Activated T-helper 2 cell treated with anti-CD3 and anti-CD28 coated beads, Interferon-gamma antibody, Interleukin-2, Interleukin-4, amounts not matched to agents 10 μg/mL and 5 μg/mL and 100 μg/mL, durations not matched to agents 14 hours and 24 hours and 36 hours (primary cell): Measurements from ENCODE around the gene SHFL. TPM values are rescaled to one million over a fixed set of nuclear protein-coding genes. Genes with fewer than 3 reads are reported as not detected.

Source experiments
- DNase-seq: peaks from one replicate; pipeline ENCODE4 v3.0.0; 2021; ENCODE audit warnings: low spot score
- H3K27ac Mint-ChIP-seq: one replicate; pipeline ENCODE4 v1.8.0; 2021; ENCODE audit warnings: mixed read lengths
- H3K27me3 Mint-ChIP-seq: one replicate; pipeline ENCODE4 v1.8.0; 2021; ENCODE audit warnings: low read depth, mixed read lengths
- H3K36me3 Mint-ChIP-seq: one replicate; pipeline ENCODE4 v1.8.0; 2021; ENCODE audit warnings: low read depth, mixed read lengths
- H3K4me1 Mint-ChIP-seq: one replicate; pipeline ENCODE4 v1.8.0; 2021; ENCODE audit warnings: low read depth, mixed read lengths
- H3K4me3 Mint-ChIP-seq: one replicate; pipeline ENCODE4 v1.8.0; 2021; ENCODE audit warnings: low read depth, mild to moderate bottlenecking, moderate library complexity, mixed read lengths
- H3K9me3 Mint-ChIP-seq: one replicate; pipeline ENCODE4 v1.8.0; 2021; ENCODE audit warnings: mixed read lengths
- intact Hi-C: fragments of 100-400 bp; cut with micrococcal nuclease; formaldehyde crosslinking; loops from one replicate; pipeline ENCODE4 v1.15.1; 2023
- total RNA-seq: library from RNA; stranded (reverse); gene quantifications from 2 replicates; pipeline ENCODE4 v1.2.3, GENCODE V29; 2022

SHFL gene
- total RNA-seq, 1 donor from 2014 or later, result 56.1 TPM

GRCh38 chr19:10106100-10106936, 20.2 kb downstream of the SHFL start, which contains the start of gene PPAN:
Gene PPAN, plus strand, starts transcription at chr19:10106362. Its CDS starts 33 bp downstream, at chr19:10106395.
- Mint-ChIP-seq H3K36me3 (peaks cover 44% of the 10 kb centered on the region), H3K4me3 (peak within 1 kb of the TSS; percentile 95)

DNA sequence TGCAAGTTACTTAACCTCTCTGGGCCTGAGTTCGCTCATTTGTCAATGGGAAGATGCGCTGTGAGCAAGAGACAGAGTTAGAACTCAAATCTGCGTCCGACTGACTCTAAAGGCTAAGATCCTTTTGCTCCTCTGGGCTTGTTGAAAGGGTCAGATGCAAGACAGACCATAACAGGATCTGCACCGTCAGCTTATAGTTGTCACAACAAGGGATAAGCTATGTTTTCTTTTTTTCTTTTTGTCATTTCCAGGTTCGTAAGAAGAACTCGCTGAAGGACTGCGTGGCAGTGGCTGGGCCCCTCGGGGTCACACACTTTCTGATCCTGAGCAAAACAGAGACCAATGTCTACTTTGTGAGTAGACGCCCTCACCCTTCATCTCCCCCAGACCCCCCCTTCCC, 21.1 kb downstream of the SHFL start:
- intact Hi-C loops, result loop anchor here (5.0 kb wide), 2 partner anchors 145 to 300 kb away; partner anchors contain the start of gene MRPL4
- H3K27ac Mint-ChIP-seq, result peak overlapping the region; percentile 69
- H3K4me1 Mint-ChIP-seq, result peaks cover 54% of the 10 kb centered on the region
- peaks cover 53% of the 10 kb centered on the region for H3K36me3 Mint-ChIP-seq
- peak overlapping the region; percentile 95 for H3K4me3 Mint-ChIP-seq
- no peaks in the 10 kb centered on the region for H3K27me3 Mint-ChIP-seq
- H3K9me3 Mint-ChIP-seq, result no peaks in the 10 kb centered on the region
- no peak for DNase-seq

More at GRCh38 chr19:10106100-10106936, 20.2 kb downstream of the SHFL start, which contains the start of gene PPAN:
- intact Hi-C loops, result loop anchor here (5.0 kb wide), 2 partner anchors 146 to 301 kb away; partner anchors contain the start of gene MRPL4
- H3K9me3 Mint-ChIP-seq, result no peaks in the 10 kb centered on the region
- no peaks in the 10 kb centered on the region for H3K27me3 Mint-ChIP-seq
- peak within 1 kb of the TSS; percentile 100 for H3K27ac Mint-ChIP-seq
- DNase-seq, result peak; percentile 97
- H3K4me1 Mint-ChIP-seq, result peaks cover 51% of the 10 kb centered on the region

- Mint-ChIP-seq H3K36me3 (peaks cover 59% of the 10 kb centered on the region), H3K4me1 (peaks cover 54% of the 10 kb centered on the region), H3K27ac (peak overlapping the region; percentile 52), H3K4me3 (peak overlapping the region; percentile 95), H3K27me3 (no peaks in the 10 kb centered on the region), H3K9me3 (no peaks in the 10 kb centered on the region)
- intact Hi-C loops, result loop anchor here (5.0 kb wide), 2 partner anchors 144 to 299 kb away; partner anchors contain the start of gene MRPL4
- DNase-seq, result no peak
These were observed 21.8 kb downstream of the SHFL start for GRCh38 chr19:10107817-10108367.

DNA sequence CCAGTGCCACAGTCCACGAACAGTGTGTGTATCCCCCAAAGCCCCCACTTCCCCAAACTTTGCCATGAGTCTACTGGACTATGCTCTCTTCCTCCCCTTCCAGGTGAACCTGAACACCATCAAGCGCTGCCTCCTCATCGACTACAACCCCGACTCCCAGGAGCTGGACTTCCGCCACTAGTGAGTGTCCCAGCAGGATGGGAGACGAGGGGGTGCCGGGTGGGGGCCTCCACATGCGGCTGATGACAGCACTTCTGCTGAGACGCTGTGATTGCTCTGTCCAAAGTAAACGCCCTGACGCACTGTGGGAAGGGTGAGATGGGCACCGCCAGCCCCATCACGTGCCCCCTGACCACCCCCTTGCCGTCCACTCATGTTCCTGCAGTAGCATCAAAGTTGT, 23.4 kb downstream of the SHFL start:
- no peaks in the 10 kb centered on the region for H3K9me3 Mint-ChIP-seq

DNA sequence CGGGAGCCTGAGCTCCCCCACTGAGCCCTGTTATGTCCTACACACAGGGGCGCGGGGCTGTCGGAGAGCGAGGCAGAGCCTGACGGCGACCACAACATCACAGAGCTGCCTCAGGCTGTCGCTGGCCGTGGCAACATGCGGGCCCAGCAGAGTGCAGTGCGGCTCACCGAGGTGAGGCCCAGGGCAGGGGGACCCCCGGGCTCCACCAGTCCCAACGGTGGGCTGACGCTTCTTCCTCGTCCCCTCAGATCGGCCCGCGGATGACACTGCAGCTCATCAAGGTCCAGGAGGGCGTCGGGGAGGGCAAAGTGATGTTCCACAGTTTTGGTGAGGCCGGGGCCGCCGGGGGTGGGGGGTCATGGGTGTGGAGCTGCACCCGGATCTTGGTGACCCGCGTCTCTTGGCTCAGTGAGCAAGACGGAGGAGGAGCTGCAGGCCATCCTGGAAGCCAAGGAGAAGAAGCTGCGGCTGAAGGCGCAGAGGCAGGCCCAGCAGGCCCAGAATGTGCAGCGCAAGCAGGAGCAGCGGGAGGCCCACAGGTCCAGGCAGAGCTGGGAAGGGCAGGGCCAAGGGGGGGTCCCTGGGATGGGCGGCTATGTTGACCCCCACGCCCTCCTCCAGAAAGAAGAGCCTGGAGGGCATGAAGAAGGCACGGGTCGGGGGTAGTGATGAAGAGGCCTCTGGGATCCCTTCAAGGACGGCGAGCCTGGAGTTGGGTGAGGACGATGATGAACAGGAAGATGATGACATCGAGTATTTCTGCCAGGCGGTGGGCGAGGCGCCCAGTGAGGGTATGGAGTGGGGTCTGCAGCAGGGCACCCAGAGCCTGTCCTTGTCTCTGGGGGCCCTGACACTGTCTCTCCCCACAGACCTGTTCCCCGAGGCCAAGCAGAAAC, 24.2 kb downstream of the SHFL start:
- no peaks in the 10 kb centered on the region for H3K27me3 Mint-ChIP-seq
- H3K4me3 Mint-ChIP-seq, result peak overlapping the region; percentile 45
- no peak for DNase-seq
- peaks cover 73% of the 10 kb centered on the region for H3K36me3 Mint-ChIP-seq
- H3K4me1 Mint-ChIP-seq, result peaks cover 43% of the 10 kb centered on the region
- H3K27ac Mint-ChIP-seq, result peak overlapping the region; percentile 55
- intact Hi-C loops, result loop anchor here (5.0 kb wide), 1 partner anchor 178 kb away; no protein-coding TSS in a partner anchor
- no peaks in the 10 kb centered on the region for H3K9me3 Mint-ChIP-seq

More for the DNA sequence above, 23.4 kb downstream of the SHFL start:
- H3K27me3 Mint-ChIP-seq, result no peaks in the 10 kb centered on the region
- peaks cover 66% of the 10 kb centered on the region for H3K36me3 Mint-ChIP-seq
- no peak overlapping the region for H3K27ac Mint-ChIP-seq
- peak overlapping the region; percentile 39 for H3K4me3 Mint-ChIP-seq
- no peak for DNase-seq
- peaks cover 51% of the 10 kb centered on the region for H3K4me1 Mint-ChIP-seq
- intact Hi-C loops, result loop anchor here (5.0 kb wide), 2 partner anchors 143 to 298 kb away; partner anchors contain the start of gene MRPL4

- no peak for DNase-seq
- Mint-ChIP-seq H3K36me3 (peaks cover 79% of the 10 kb centered on the region), H3K27me3 (no peaks in the 10 kb centered on the region), H3K27ac (peak overlapping the region; percentile 55), H3K9me3 (no peaks in the 10 kb centered on the region), H3K4me3 (peak overlapping the region; percentile 45), H3K4me1 (peaks cover 37% of the 10 kb centered on the region)
- intact Hi-C loops, result loop anchor here (5.0 kb wide), 1 partner anchor 179 kb away; no protein-coding TSS in a partner anchor
These were observed 24.8 kb downstream of the SHFL start for GRCh38 chr19:10110972-10111317.

DNA sequence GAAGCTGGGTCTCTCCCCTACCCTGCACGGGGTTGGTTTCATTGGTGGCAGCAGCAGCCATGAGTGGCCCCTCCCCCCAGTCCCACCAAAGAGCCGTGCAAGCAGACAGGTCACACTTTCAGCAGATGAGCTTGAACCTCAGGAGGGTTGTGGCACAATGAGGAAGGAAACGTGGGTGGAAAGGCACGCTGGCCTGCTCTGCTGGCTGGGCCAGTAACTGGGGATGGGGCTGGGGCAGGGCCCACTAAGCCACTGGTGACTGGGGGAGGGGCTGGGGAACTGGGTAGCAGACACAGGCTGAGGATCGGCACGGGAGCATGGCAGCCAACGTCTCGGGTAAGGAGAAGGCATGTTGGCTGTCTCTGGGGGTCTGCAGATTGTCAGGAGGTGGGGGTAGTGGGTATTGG, 25.3 kb downstream of the SHFL start, which contains the start of gene P2RY11:
P2RY11 (plus strand) TSS at position 289 of the 407 bp plus-strand sequence; CDS start at position 318, 29 bp downstream.
- H3K9me3 Mint-ChIP-seq, result no peaks in the 10 kb centered on the region
- H3K27me3 Mint-ChIP-seq, result no peaks in the 10 kb centered on the region
- DNase-seq, result no peak
- peak within 1 kb of the TSS; percentile 80 for H3K27ac Mint-ChIP-seq
- H3K36me3 Mint-ChIP-seq, result peaks cover 84% of the 10 kb centered on the region
- intact Hi-C loops, result loop anchor here (5.0 kb wide), 1 partner anchor 179 kb away; no protein-coding TSS in a partner anchor
- peak within 1 kb of the TSS; percentile 45 for H3K4me3 Mint-ChIP-seq
- H3K4me1 Mint-ChIP-seq, result peaks cover 36% of the 10 kb centered on the region

GRCh38 chr19:10112037-10112761, 26.1 kb downstream of the SHFL start:
- peak overlapping the region; percentile 80 for H3K27ac Mint-ChIP-seq
- DNase-seq, result no peak
- H3K36me3 Mint-ChIP-seq, result peaks cover 83% of the 10 kb centered on the region
- H3K4me1 Mint-ChIP-seq, result peaks cover 31% of the 10 kb centered on the region
- no peaks in the 10 kb centered on the region for H3K9me3 Mint-ChIP-seq
- peak overlapping the region; percentile 35 for H3K4me3 Mint-ChIP-seq
- intact Hi-C loops, result loop anchor here (1.0 to 5.0 kb wide), 4 partner anchors 8 to 180 kb away; no protein-coding TSS in a partner anchor
- H3K27me3 Mint-ChIP-seq, result no peaks in the 10 kb centered on the region

- DNase-seq, result peak; percentile 57
- peak overlapping the region; percentile 80 for H3K27ac Mint-ChIP-seq
- no peaks in the 10 kb centered on the region for H3K9me3 Mint-ChIP-seq
- intact Hi-C loops, result loop anchor here (1.0 to 5.0 kb wide), 4 partner anchors 9 to 181 kb away; no protein-coding TSS in a partner anchor
- peak overlapping the region; percentile 35 for H3K4me3 Mint-ChIP-seq
- H3K36me3 Mint-ChIP-seq, result peaks cover 81% of the 10 kb centered on the region
- no peaks in the 10 kb centered on the region for H3K27me3 Mint-ChIP-seq
- peaks cover 27% of the 10 kb centered on the region for H3K4me1 Mint-ChIP-seq
These were observed 26.9 kb downstream of the SHFL start for GRCh38 chr19:10112895-10113591.

DNA sequence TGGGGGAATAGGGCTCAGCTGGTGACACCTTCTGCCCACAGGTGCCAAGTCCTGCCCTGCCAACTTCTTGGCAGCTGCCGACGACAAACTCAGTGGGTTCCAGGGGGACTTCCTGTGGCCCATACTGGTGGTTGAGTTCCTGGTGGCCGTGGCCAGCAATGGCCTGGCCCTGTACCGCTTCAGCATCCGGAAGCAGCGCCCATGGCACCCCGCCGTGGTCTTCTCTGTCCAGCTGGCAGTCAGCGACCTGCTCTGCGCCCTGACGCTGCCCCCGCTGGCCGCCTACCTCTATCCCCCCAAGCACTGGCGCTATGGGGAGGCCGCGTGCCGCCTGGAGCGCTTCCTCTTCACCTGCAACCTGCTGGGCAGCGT, 27.5 kb downstream of the SHFL start:
- no peak for DNase-seq
- Mint-ChIP-seq H3K27ac (no peak overlapping the region), H3K9me3 (no peaks in the 10 kb centered on the region), H3K4me1 (peaks cover 27% of the 10 kb centered on the region), H3K27me3 (no peaks in the 10 kb centered on the region), H3K36me3 (peaks cover 77% of the 10 kb centered on the region), H3K4me3 (no peak overlapping the region)
- intact Hi-C loops, result loop anchor here (2.0 to 5.0 kb wide), 3 partner anchors 15 to 181 kb away; no protein-coding TSS in a partner anchor
